Measurements from ENCODE around the gene DLGAP4. TPM values are rescaled to one million over a fixed set of nuclear protein-coding genes. Genes with fewer than 3 reads are reported as not detected.
A peak's percentile ranks its signal among the peaks of the same experiment; 100 is the strongest.

Gene DLGAP4
- total RNA-seq, 4 donors from 2014 or later = 18.8 to 46.7 (median 45.0) TPM

GRCh38 chr20:36434383-36434782, 128.2 kb downstream of the DLGAP4 start:
- Histone ChIP-seq H3K27me3 (peaks cover 0 to 8% (median 0%) of the 10 kb centered on the region in 3 donors), H3K9me3 (no peaks in the 10 kb centered on the region), H3K27ac (no peak overlapping the region), H3K4me1 (no peaks in the 10 kb centered on the region), H3K36me3 (no peaks in the 10 kb centered on the region), H3K4me3 (no peak overlapping the region)
- in situ Hi-C loops (cut with MboI; ENCODE audit: low sequenced_read_pairs in 4 of 4) (loop anchor here in 2 of 4 donors (10.0 to 25.0 kb wide), 2 partner anchors 230 to 447 kb away; no protein-coding TSS in a partner anchor), intact Hi-C loops (cut with DNase I; ENCODE audit: low total_unique reads) (no loop called here)
- TF ChIP-seq POLR2A (IDR thresholded peaks at IDR 0.05) (no peak), CTCF (IDR thresholded peaks at IDR 0.05 in 4 of 5, conservative IDR thresholded peaks at IDR 0.05 in 1 of 5) (no peak)
- DNase-seq (no peak), ATAC-seq (no peak)

- Histone ChIP-seq H3K27ac (no peak overlapping the region), H3K27me3 (peaks cover 0 to 8% (median 0%) of the 10 kb centered on the region in 3 donors), H3K4me1 (no peaks in the 10 kb centered on the region), H3K4me3 (no peak overlapping the region), H3K36me3 (no peaks in the 10 kb centered on the region), H3K9me3 (no peaks in the 10 kb centered on the region)
- ATAC-seq (no peak), DNase-seq (no peak)
- TF ChIP-seq CTCF (IDR thresholded peaks at IDR 0.05 in 4 of 5, conservative IDR thresholded peaks at IDR 0.05 in 1 of 5) = no peak
- TF ChIP-seq POLR2A (IDR thresholded peaks at IDR 0.05) = no peak
- intact Hi-C loops (cut with DNase I; ENCODE audit: low total_unique reads) = no loop called here
- in situ Hi-C loops (cut with MboI; ENCODE audit: low sequenced_read_pairs in 4 of 4) = loop anchor here in 3 of 4 donors (5.0 to 25.0 kb wide), 3 partner anchors 223 to 448 kb away; no protein-coding TSS in a partner anchor
Observed at GRCh38 chr20:36435124-36435523, 129.0 kb downstream of the DLGAP4 start.

- Histone ChIP-seq H3K4me1 (no peaks in the 10 kb centered on the region), H3K4me3 (peak overlapping the region; percentile 34 to 64 (median 46)), H3K9me3 (no peaks in the 10 kb centered on the region), H3K27ac (no peak overlapping the region), H3K36me3 (no peaks in the 10 kb centered on the region), H3K27me3 (peaks cover 0 to 8% (median 0%) of the 10 kb centered on the region in 3 donors)
- ATAC-seq (peak in 1 of 2 donors; percentile 64), DNase-seq (peak; percentile 37 to 74)
- TF ChIP-seq CTCF (IDR thresholded peaks at IDR 0.05 in 4 of 5, conservative IDR thresholded peaks at IDR 0.05 in 1 of 5) (no peak), POLR2A (IDR thresholded peaks at IDR 0.05) (no peak)
- in situ Hi-C loops (cut with MboI; ENCODE audit: low sequenced_read_pairs in 4 of 4) (loop anchor here in 3 of 4 donors (5.0 to 25.0 kb wide), 3 partner anchors 224 to 449 kb away; no protein-coding TSS in a partner anchor), intact Hi-C loops (cut with DNase I; ENCODE audit: low total_unique reads) (no loop called here)
Observed at GRCh38 chr20:36435592-36436541, 129.7 kb downstream of the DLGAP4 start.

GRCh38 chr20:36439040-36439730, 133.0 kb downstream of the DLGAP4 start:
- H3K36me3 ChIP-seq = no peaks in the 10 kb centered on the region
- no peak for TF ChIP-seq POLR2A (IDR thresholded peaks at IDR 0.05)
- TF ChIP-seq CTCF (IDR thresholded peaks at IDR 0.05 in 4 of 5, conservative IDR thresholded peaks at IDR 0.05 in 1 of 5) = peak; percentile 76 to 90 (median 87)
- intact Hi-C loops (cut with DNase I; ENCODE audit: low total_unique reads) = loop anchor here (1.0 to 2.0 kb wide), 3 partner anchors 225 to 446 kb away; no protein-coding TSS in a partner anchor
- no peaks in the 10 kb centered on the region for H3K4me1 ChIP-seq
- DNase-seq (peak in 1 of 2 donors; percentile 57), ATAC-seq (peak; percentile 61 to 70)
- H3K9me3 ChIP-seq = no peaks in the 10 kb centered on the region
- no peak overlapping the region for H3K27ac ChIP-seq
- no peak overlapping the region for H3K4me3 ChIP-seq
- in situ Hi-C loops (cut with MboI; ENCODE audit: low sequenced_read_pairs in 4 of 4) = loop anchor here in 3 of 4 donors (5.0 to 25.0 kb wide), 3 partner anchors 227 to 452 kb away; no protein-coding TSS in a partner anchor
- peaks cover 0 to 8% (median 0%) of the 10 kb centered on the region in 3 donors for H3K27me3 ChIP-seq

All from gastrocnemius medialis (tissue), 4 donors.